AG09319 (cell line): ENCODE data around the gene EFCAB7.

Experiments
- DNase-seq: peaks from one replicate; pipeline ENCODE4 v3.0.0-alpha.2; 2010; ENCODE audit warnings: low read depth; ENCODE audit errors: extremely low read depth
- TF ChIP-seq, protein P1 (sequence below): IDR thresholded peaks from 2 replicates; pipeline ENCODE4 v1.5.1; 2011; ENCODE audit warnings: low read depth, mild to moderate bottlenecking, inconsistent platforms, low read length, moderate library complexity

EFCAB7 gene

DNA sequence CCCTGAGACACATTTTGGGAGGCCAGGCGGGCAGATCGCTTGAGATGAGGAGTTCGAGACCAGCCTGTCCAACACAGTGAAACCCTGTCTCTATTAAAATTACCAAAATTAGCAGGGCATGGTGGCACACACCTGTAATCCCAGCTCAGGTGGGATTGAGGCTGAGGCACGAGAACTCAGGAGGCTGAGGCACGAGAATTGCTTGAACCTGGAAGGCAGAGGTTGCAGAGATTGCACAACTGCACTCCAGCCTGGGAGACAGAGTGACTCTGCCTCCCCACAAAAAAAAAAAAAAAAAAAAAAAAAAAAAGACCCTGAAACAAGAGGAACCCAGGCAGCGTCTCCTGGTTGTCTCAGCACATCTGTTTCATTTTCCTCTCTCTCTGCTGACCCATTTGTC lies 94.1 kb downstream of the EFCAB7 start:
- TF ChIP-seq, protein P1, sequence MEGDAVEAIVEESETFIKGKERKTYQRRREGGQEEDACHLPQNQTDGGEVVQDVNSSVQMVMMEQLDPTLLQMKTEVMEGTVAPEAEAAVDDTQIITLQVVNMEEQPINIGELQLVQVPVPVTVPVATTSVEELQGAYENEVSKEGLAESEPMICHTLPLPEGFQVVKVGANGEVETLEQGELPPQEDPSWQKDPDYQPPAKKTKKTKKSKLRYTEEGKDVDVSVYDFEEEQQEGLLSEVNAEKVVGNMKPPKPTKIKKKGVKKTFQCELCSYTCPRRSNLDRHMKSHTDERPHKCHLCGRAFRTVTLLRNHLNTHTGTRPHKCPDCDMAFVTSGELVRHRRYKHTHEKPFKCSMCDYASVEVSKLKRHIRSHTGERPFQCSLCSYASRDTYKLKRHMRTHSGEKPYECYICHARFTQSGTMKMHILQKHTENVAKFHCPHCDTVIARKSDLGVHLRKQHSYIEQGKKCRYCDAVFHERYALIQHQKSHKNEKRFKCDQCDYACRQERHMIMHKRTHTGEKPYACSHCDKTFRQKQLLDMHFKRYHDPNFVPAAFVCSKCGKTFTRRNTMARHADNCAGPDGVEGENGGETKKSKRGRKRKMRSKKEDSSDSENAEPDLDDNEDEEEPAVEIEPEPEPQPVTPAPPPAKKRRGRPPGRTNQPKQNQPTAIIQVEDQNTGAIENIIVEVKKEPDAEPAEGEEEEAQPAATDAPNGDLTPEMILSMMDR: no peak
- no peak for DNase-seq

DNA sequence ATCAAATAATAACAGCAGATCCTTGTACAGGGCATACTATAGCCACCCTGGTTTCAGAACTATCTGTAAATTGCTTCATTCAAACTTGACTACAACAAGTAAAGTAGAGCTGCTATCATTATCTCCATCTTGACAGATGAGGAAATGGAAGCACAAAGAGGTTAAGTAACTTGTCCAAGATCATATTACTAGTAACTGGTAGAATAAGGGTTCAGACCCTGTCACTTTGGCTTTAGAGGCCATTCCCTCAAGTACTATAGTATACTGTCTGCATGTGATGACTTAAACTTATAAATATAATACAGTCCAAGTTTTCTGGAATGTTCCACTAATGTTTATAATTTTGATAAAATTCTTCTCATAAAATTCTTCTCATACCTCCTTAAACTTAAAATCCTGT lies 94.7 kb downstream of the EFCAB7 start:
- TF ChIP-seq, protein P1: no peak
- DNase-seq: no peak

- no peak for DNase-seq
- TF ChIP-seq, protein P1: no peak
These were observed 96.2 kb downstream of the EFCAB7 start for GRCh38 chr1:63619558-63619957.

DNA sequence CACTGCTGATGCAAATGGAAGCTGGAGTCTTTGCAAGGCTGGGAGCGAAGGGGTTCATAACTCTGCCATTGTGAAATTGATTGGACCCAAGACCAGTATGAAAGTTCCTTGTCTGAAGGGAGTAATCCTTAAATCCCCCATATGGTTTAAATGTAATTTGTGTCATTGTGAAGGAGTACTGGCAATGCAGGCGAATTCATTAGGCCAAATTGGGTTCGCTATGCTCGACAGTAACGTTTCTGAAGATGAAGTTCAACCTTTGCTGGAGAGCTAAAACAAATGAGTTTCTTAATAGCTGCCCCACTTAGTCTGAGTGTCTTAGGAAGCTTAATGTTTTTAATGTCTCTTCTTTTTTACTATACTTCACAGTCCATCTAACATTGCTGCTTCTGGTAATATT lies 97.3 kb downstream of the EFCAB7 start:
- no peak for DNase-seq
- TF ChIP-seq, protein P1: no peak

DNA sequence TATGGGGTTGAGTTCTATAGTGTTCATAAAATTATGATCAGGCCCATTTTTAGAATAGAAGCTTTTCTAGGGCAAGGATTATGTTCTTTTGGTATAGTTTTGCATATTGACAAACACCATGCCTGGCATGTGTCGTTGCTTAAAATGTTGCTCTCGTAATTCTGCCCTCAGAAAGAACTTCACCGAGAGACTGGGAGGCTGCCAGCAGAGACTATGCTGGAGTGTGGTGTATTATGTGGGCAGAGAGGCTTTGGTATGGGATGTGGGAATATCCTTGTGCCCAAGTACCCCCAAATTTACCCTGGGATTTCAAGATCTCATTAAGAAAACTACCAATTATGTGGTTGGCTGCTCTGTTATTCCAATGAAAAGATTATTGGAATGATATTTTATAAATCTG lies 97.8 kb downstream of the EFCAB7 start:
- TF ChIP-seq, protein P1: no peak
- no peak for DNase-seq

- TF ChIP-seq, protein P1: no peak
- no peak for DNase-seq
These were observed 98.4 kb downstream of the EFCAB7 start for GRCh38 chr1:63621698-63622097.
